ENCODE data around the gene TMEM8B. TPM values are rescaled to one million over a fixed set of nuclear protein-coding genes. Genes with fewer than 3 reads are reported as not detected.
A peak's percentile ranks its signal among the peaks of the same experiment; 100 is the strongest.

TMEM8B gene
- total RNA-seq, 2 donors from 2014 or later = 15.1 to 17.6 TPM

- H3K27ac ChIP-seq = peak within 1 kb of the TSS; percentile 94
- intact Hi-C loops (cut with DNase I) = no loop called here
- H3K4me1 ChIP-seq = peaks cover 50% of the 10 kb centered on the region
- no peaks in the 10 kb centered on the region for H3K9me3 ChIP-seq
- peak within 1 kb of the TSS; percentile 10 for H3K4me3 ChIP-seq
- H3K27me3 ChIP-seq = no peaks in the 10 kb centered on the region
- DNase-seq = peak; percentile 96
- peak within 1 kb of the TSS; percentile 75 to 87 for H3K9ac ChIP-seq (ENCODE audit: low read depth in 2 of 2, low read length in 2 of 2)
- no peaks in the 10 kb centered on the region for H3K36me3 ChIP-seq
- TF ChIP-seq CTCF (IDR thresholded peaks at IDR 0.05) = no peak
These were observed 77.1 kb downstream of the TMEM8B start, which contains the start of gene HRCT1 for GRCh38 chr9:35905912-35906679. TSS of gene HRCT1 (plus strand) at chr9:35906202. CDS start at chr9:35906288, 86 bp downstream.

- Histone ChIP-seq H3K4me1 (peaks cover 50% of the 10 kb centered on the region), H3K27ac (peak overlapping the region; percentile 94), H3K27me3 (no peaks in the 10 kb centered on the region), H3K9me3 (no peaks in the 10 kb centered on the region), H3K4me3 (peak overlapping the region; percentile 10), H3K36me3 (no peaks in the 10 kb centered on the region), H3K9ac (ENCODE audit: low read depth in 2 of 2, low read length in 2 of 2) (peak overlapping the region; percentile 72 to 83)
- intact Hi-C loops (cut with DNase I) = no loop called here
- DNase-seq = no peak
- no peak for TF ChIP-seq CTCF (IDR thresholded peaks at IDR 0.05)
These were observed 78.1 kb downstream of the TMEM8B start for GRCh38 chr9:35906923-35907699.

- intact Hi-C loops (cut with DNase I) = no loop called here
These were observed 78.9 kb downstream of the TMEM8B start for GRCh38 chr9:35907711-35908503.

GRCh38 chr9:35908504-35909125 is 79.6 kb downstream of the TMEM8B start:
- Histone ChIP-seq H3K36me3 (no peaks in the 10 kb centered on the region), H3K27me3 (no peaks in the 10 kb centered on the region), H3K27ac (peak overlapping the region; percentile 94), H3K4me3 (no peak overlapping the region), H3K4me1 (peaks cover 50% of the 10 kb centered on the region), H3K9ac (ENCODE audit: low read depth in 2 of 2, low read length in 2 of 2) (peak overlapping the region in 1 of 2 donors; percentile 83), H3K9me3 (no peaks in the 10 kb centered on the region)
- DNase-seq = no peak
- TF ChIP-seq CTCF (IDR thresholded peaks at IDR 0.05) = no peak
- intact Hi-C loops (cut with DNase I) = no loop called here

More at GRCh38 chr9:35907711-35908503, 78.9 kb downstream of the TMEM8B start:
- no peak for TF ChIP-seq CTCF (IDR thresholded peaks at IDR 0.05)
- Histone ChIP-seq H3K36me3 (no peaks in the 10 kb centered on the region), H3K27me3 (no peaks in the 10 kb centered on the region), H3K9ac (ENCODE audit: low read depth in 2 of 2, low read length in 2 of 2) (peak overlapping the region; percentile 72 to 83), H3K27ac (peak overlapping the region; percentile 94), H3K9me3 (no peaks in the 10 kb centered on the region), H3K4me1 (peaks cover 50% of the 10 kb centered on the region), H3K4me3 (peak overlapping the region; percentile 10)
- peak; percentile 83 for DNase-seq

Data from colonic mucosa (tissue), 4 donors.